ENCODE results near the gene CFAP54. TPM values are rescaled to one million over a fixed set of nuclear protein-coding genes. Genes with fewer than 3 reads are reported as not detected.

CFAP54 gene
- total RNA-seq, 1 experiment from 2014 or later, result 0.56 TPM

DNA sequence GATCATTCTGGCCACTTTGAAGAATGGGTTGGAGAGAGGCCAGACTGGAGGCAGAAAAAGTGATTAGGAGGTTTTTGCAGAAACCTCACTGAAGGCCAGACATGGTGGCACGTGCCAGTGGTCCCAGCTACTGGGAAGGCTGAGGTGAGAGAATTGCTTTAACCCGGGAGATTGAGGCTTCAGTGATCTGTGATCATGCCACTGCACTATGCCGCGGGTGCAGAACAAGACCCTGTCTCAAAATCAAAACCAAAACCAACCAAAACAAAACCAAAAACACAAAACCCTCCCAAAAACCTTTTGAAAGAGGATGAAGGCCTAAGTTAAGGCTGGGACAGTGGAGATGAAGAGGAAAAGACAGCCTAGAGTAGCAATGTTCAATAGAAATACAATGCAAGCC lies 15.2 kb upstream of the CFAP54 start:
- no TSS peak for BruUV-seq (replicated peaks)
- Mint-ChIP-seq H3K4me1 (ENCODE audit: insufficient read depth, unreplicated experiment) (peaks cover 6% of the 10 kb centered on the region), H3K36me3 (ENCODE audit: insufficient read depth, unreplicated experiment) (no peaks in the 10 kb centered on the region), H3K9me3 (ENCODE audit: unreplicated experiment) (peaks cover 7% of the 10 kb centered on the region), H3K4me3 (ENCODE audit: unreplicated experiment) (no peak overlapping the region), H3K27me3 (ENCODE audit: insufficient read depth, unreplicated experiment) (no peaks in the 10 kb centered on the region), H3K27ac (ENCODE audit: low read depth, unreplicated experiment) (no peak overlapping the region)
- CTCF ChIA-PET, result no interaction called here
- intact Hi-C loops (cut with micrococcal nuclease), result no loop called here
- no peak for DNase-seq (ENCODE audit: unreplicated experiment)
- POLR2A ChIA-PET, result no interaction called here
- TF ChIP-seq, protein P1, sequence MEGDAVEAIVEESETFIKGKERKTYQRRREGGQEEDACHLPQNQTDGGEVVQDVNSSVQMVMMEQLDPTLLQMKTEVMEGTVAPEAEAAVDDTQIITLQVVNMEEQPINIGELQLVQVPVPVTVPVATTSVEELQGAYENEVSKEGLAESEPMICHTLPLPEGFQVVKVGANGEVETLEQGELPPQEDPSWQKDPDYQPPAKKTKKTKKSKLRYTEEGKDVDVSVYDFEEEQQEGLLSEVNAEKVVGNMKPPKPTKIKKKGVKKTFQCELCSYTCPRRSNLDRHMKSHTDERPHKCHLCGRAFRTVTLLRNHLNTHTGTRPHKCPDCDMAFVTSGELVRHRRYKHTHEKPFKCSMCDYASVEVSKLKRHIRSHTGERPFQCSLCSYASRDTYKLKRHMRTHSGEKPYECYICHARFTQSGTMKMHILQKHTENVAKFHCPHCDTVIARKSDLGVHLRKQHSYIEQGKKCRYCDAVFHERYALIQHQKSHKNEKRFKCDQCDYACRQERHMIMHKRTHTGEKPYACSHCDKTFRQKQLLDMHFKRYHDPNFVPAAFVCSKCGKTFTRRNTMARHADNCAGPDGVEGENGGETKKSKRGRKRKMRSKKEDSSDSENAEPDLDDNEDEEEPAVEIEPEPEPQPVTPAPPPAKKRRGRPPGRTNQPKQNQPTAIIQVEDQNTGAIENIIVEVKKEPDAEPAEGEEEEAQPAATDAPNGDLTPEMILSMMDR (IDR thresholded peaks at IDR 0.05; ENCODE audit: unreplicated experiment), result no peak

DNA sequence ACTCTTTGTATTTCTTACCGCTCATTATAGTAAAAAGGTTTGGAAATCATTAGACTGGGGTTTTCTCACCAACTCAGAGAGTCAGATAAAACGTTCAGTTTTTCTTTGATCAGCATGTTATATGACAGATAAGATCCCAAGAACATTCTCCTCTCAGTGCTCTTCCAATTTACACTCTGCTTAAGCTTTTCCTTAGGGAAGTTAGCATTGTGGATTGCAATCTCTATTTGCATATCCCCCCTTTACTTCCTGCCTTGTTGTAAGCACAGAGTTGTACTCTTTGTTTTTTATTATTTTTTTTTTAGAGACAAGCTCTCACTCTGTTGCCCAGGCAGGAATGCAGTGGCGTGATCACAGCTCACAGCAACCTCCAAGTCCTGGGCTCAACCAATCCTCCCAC lies 11.4 kb upstream of the CFAP54 start:
- DNase-seq (ENCODE audit: unreplicated experiment), result no peak
- Mint-ChIP-seq H3K27ac (ENCODE audit: low read depth, unreplicated experiment) (no peak overlapping the region), H3K27me3 (ENCODE audit: insufficient read depth, unreplicated experiment) (no peaks in the 10 kb centered on the region), H3K36me3 (ENCODE audit: insufficient read depth, unreplicated experiment) (peaks cover 5% of the 10 kb centered on the region), H3K4me1 (ENCODE audit: insufficient read depth, unreplicated experiment) (no peaks in the 10 kb centered on the region), H3K9me3 (ENCODE audit: unreplicated experiment) (no peaks in the 10 kb centered on the region), H3K4me3 (ENCODE audit: unreplicated experiment) (no peak overlapping the region)
- ChIA-PET CTCF (interaction anchor here (1.1 kb wide), 1 partner anchor 12 kb away, joined by 3 read pairs; no protein-coding TSS in a partner anchor), POLR2A (no interaction called here)
- no TSS peak for BruUV-seq (replicated peaks)
- TF ChIP-seq, protein P1 (IDR thresholded peaks at IDR 0.05; ENCODE audit: unreplicated experiment), result no peak
- intact Hi-C loops (cut with micrococcal nuclease), result no loop called here

DNA sequence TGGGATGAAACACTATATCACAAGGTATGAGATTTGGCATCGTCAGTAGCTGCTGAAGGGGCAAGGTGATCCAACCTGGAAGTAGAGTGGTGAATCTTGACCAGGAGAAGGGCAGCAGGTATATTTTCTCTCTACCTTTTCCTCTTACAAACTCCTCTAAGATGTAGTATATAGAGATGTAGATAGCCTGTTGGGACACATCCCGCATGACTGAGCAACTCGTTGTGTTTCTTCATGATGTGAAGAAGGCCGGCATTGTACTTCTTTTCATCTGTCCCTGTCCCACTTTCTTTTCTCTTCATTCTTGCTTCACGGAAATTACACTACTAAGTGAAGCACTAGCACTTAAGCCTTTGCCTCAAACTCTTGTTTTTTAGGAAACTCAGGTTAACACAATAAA lies 7.3 kb upstream of the CFAP54 start:
- ChIA-PET POLR2A (no interaction called here), CTCF (no interaction called here)
- no TSS peak for BruUV-seq (replicated peaks)
- TF ChIP-seq, protein P1 (IDR thresholded peaks at IDR 0.05; ENCODE audit: unreplicated experiment), result no peak
- Mint-ChIP-seq H3K4me1 (ENCODE audit: insufficient read depth, unreplicated experiment) (peaks cover 7% of the 10 kb centered on the region), H3K27ac (ENCODE audit: low read depth, unreplicated experiment) (no peak overlapping the region), H3K4me3 (ENCODE audit: unreplicated experiment) (no peak overlapping the region), H3K9me3 (ENCODE audit: unreplicated experiment) (no peaks in the 10 kb centered on the region), H3K27me3 (ENCODE audit: insufficient read depth, unreplicated experiment) (no peaks in the 10 kb centered on the region), H3K36me3 (ENCODE audit: insufficient read depth, unreplicated experiment) (peaks cover 11% of the 10 kb centered on the region)
- DNase-seq (ENCODE audit: unreplicated experiment), result no peak
- intact Hi-C loops (cut with micrococcal nuclease), result no loop called here

DNA sequence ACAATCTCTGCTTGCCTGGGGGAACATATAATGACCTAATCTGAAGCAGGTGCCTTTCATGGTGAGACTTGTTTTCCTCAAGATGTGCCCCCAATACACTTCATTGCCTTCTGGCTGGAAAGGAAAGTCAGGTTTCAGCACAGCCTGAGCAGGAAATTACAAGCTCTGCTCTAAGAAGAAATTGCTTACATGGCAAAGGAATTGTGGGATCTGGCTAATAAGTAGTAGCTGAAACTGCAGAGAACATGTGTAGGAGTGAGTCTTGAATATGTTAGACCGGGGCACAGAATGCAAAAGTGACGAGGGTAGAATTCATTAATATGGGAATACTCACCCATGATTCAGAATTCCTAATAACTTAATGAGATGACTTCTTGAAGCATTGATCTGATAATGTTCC lies 6.3 kb upstream of the CFAP54 start:
- H3K27ac Mint-ChIP-seq (ENCODE audit: low read depth, unreplicated experiment), result no peak overlapping the region
- H3K36me3 Mint-ChIP-seq (ENCODE audit: insufficient read depth, unreplicated experiment), result peaks cover 11% of the 10 kb centered on the region
- no peak overlapping the region for H3K4me3 Mint-ChIP-seq (ENCODE audit: unreplicated experiment)
- H3K4me1 Mint-ChIP-seq (ENCODE audit: insufficient read depth, unreplicated experiment), result peaks cover 12% of the 10 kb centered on the region
- no TSS peak for BruUV-seq (replicated peaks)
- TF ChIP-seq, protein P1 (IDR thresholded peaks at IDR 0.05; ENCODE audit: unreplicated experiment), result no peak
- H3K27me3 Mint-ChIP-seq (ENCODE audit: insufficient read depth, unreplicated experiment), result no peaks in the 10 kb centered on the region
- intact Hi-C loops (cut with micrococcal nuclease), result no loop called here
- DNase-seq (ENCODE audit: unreplicated experiment), result no peak
- ChIA-PET POLR2A (no interaction called here), CTCF (no interaction called here)
- no peaks in the 10 kb centered on the region for H3K9me3 Mint-ChIP-seq (ENCODE audit: unreplicated experiment)
